H1 (cell line): Measurements from ENCODE around the gene UNC5B. TPM values are rescaled to one million over a fixed set of nuclear protein-coding genes. Genes with fewer than 3 reads are reported as not detected.

Source experiments
- CTCF ChIA-PET: fragments of 300-600 bp; sonication (Branson Sonifier 250); formaldehyde crosslinking; loops from one replicate; lab custom pipeline; 2021; ENCODE audit not compliant: partially characterized antibody; lab: Charles Lee
- POLR2A ChIA-PET: fragments of 300-600 bp; sonication (Branson Sonifier 250); formaldehyde crosslinking; loops from one replicate; lab custom pipeline; 2021; ENCODE audit warnings: inconsistent platforms; ENCODE audit not compliant: partially characterized antibody; lab: Charles Lee
- DNase-seq, 2 experiments: peaks; one replicate each; pipeline versions ENCODE4 v3.0.0 to v3.0.0-alpha.2; 2010 to 2022; ENCODE audit warnings: low spot score in 2 of 2, low read depth in 1 of 2, mixed read lengths in 1 of 2
- FAIRE-seq: peaks from 2 replicates; lab custom pipeline; 2011; peaks lifted over from hg19 to GRCh38; lab: Jason Lieb, UNC
- H2AFZ ChIP-seq: 2 replicates; pipeline ENCODE4 v1.8.1; 2012; ENCODE audit warnings: low read length, inconsistent platforms
- H2AK5ac ChIP-seq: 2 replicates; pipeline ENCODE4 v1.6.1; 2013; ENCODE audit warnings: low read depth, low read length
- H2BK120ac ChIP-seq: replicated peaks from 2 replicates; pipeline ENCODE3; 2013; ENCODE audit warnings: low read depth, low read length, inconsistent platforms
- H2BK12ac ChIP-seq: 2 replicates; pipeline ENCODE4 v1.6.1; 2013; ENCODE audit warnings: low read depth, low read length
- H2BK15ac ChIP-seq: 2 replicates; pipeline ENCODE4 v1.6.1; 2013; ENCODE audit warnings: low read length
- H2BK20ac ChIP-seq: 2 replicates; pipeline ENCODE4 v1.6.1; 2013; ENCODE audit warnings: low read length
- H2BK5ac ChIP-seq: 2 replicates; pipeline ENCODE4 v1.6.1; 2013; ENCODE audit warnings: low read depth, low read length
- H3K14ac ChIP-seq: 2 replicates; pipeline ENCODE4 v1.6.1; 2013; ENCODE audit warnings: inconsistent platforms; ENCODE audit not compliant: insufficient read length
- H3K18ac ChIP-seq: 2 replicates; pipeline ENCODE4 v1.6.1; 2013; ENCODE audit warnings: low read length; ENCODE audit errors: extremely low read depth
- H3K23ac ChIP-seq: 2 replicates; pipeline ENCODE4 v1.6.1; 2013; ENCODE audit warnings: inconsistent platforms; ENCODE audit not compliant: insufficient read length
- H3K23me2 ChIP-seq: 2 replicates; pipeline ENCODE4 v1.6.1; 2013; ENCODE audit warnings: low read depth, low read length
- H3K27ac ChIP-seq: 2 replicates; pipeline ENCODE4 v1.6.1; 2011; ENCODE audit warnings: low read depth, low read length, inconsistent platforms
- H3K27me3 ChIP-seq, 4 experiments: replicated peaks in 1 of 4; 1 replicate in 1 of 4; 2 replicates in 3 of 4; pipeline versions ENCODE4 v1.6.1 to v1.8.1; 2011 to 2013; ENCODE audit warnings: low read length in 3 of 4, mild to moderate bottlenecking in 3 of 4, inconsistent platforms in 2 of 4, mixed read lengths in 2 of 4, moderate library complexity in 1 of 4; ENCODE audit not compliant: control insufficient read depth in 3 of 4, insufficient read depth in 3 of 4; ENCODE audit errors: extremely low read depth in 1 of 4
- H3K36me3 ChIP-seq, 4 experiments: 2 replicates each; pipeline versions ENCODE4 v1.6.1 to v1.8.1; 2011 to 2013; ENCODE audit warnings: mild to moderate bottlenecking in 4 of 4, low read length in 3 of 4, moderate library complexity in 2 of 4, control low read depth in 1 of 4, inconsistent platforms in 1 of 4; ENCODE audit not compliant: insufficient read depth in 4 of 4, control insufficient read depth in 2 of 4
- H3K4ac ChIP-seq: replicated peaks from 2 replicates; pipeline ENCODE3; 2013; ENCODE audit warnings: low read length, low read depth, mixed read lengths, inconsistent platforms; ENCODE audit not compliant: insufficient read length
- H3K4me1 ChIP-seq, 4 experiments: replicated peaks in 1 of 4; 1 replicate in 1 of 4; 2 replicates in 3 of 4; pipeline versions ENCODE4 v1.6.1 to v1.8.1; 2011 to 2013; ENCODE audit warnings: low read length in 3 of 4, inconsistent platforms in 2 of 4, mixed read lengths in 1 of 4; ENCODE audit not compliant: insufficient read depth in 4 of 4, control insufficient read depth in 3 of 4
- H3K4me2 ChIP-seq, 2 experiments: 2 replicates each; pipeline versions ENCODE4 v1.6.1 to v1.8.1; 2011 to 2013; ENCODE audit warnings: low read depth in 2 of 2, low read length in 2 of 2, control low read depth in 1 of 2, inconsistent platforms in 1 of 2, mild to moderate bottlenecking in 1 of 2; ENCODE audit not compliant: insufficient read depth in 1 of 2
- H3K4me3 ChIP-seq, 4 experiments: fragments of 200-600, 300-600 bp in 1 of 4; sonication (generic), shearing (Covaris generic), sonication (Bioruptor Twin) in 1 of 4; 2 replicates each; pipeline versions ENCODE4 v1.5.1 to v1.8.1; 2011 to 2016; ENCODE audit warnings: low read length in 4 of 4, low read depth in 3 of 4, control low read depth in 2 of 4, inconsistent platforms in 2 of 4, mild to moderate bottlenecking in 2 of 4, mixed read lengths in 1 of 4, moderate library complexity in 1 of 4; ENCODE audit not compliant: insufficient read depth in 2 of 4; ENCODE audit errors: extremely low read depth in 1 of 4
- H3K56ac ChIP-seq: replicated peaks from 2 replicates; pipeline ENCODE3; 2013; ENCODE audit warnings: low read depth, mild to moderate bottlenecking, mixed read lengths, low read length, inconsistent platforms; ENCODE audit not compliant: insufficient read length
- H3K79me1 ChIP-seq: 2 replicates; pipeline ENCODE4 v1.6.1; 2013; ENCODE audit warnings: low read depth, low read length, control low read depth
- H3K79me2 ChIP-seq, 2 experiments: 2 replicates each; pipeline versions ENCODE4 v1.6.1 to v1.8.1; 2012 to 2013; ENCODE audit warnings: low read length in 2 of 2, mild to moderate bottlenecking in 2 of 2, inconsistent platforms in 1 of 2; ENCODE audit not compliant: insufficient read depth in 2 of 2, control insufficient read depth in 1 of 2
- H3K9ac ChIP-seq, 4 experiments: replicated peaks in 1 of 4; 1 replicate in 1 of 4; 2 replicates in 3 of 4; pipeline versions ENCODE4 v1.6.1 to v1.8.1; 2011 to 2013; ENCODE audit warnings: low read depth in 3 of 4, low read length in 3 of 4, control low read depth in 2 of 4, mild to moderate bottlenecking in 2 of 4, moderate library complexity in 2 of 4, inconsistent platforms in 1 of 4; ENCODE audit errors: extremely low read depth in 1 of 4
- H3K9me3 ChIP-seq, 2 experiments: 2 replicates each; pipeline versions ENCODE4 v1.6.1 to v1.8.1; 2012 to 2013; ENCODE audit warnings: mild to moderate bottlenecking in 2 of 2, moderate library complexity in 2 of 2, control low read depth in 1 of 2, inconsistent platforms in 1 of 2, low read depth in 1 of 2, low read length in 1 of 2, mixed read lengths in 1 of 2; ENCODE audit not compliant: insufficient read depth in 2 of 2
- H4K20me1 ChIP-seq, 2 experiments: replicated peaks in 1 of 2; 2 replicates each; pipeline versions ENCODE3 to v1.8.1; 2011 to 2013; ENCODE audit warnings: inconsistent platforms in 2 of 2, low read length in 2 of 2, mild to moderate bottlenecking in 1 of 2; ENCODE audit not compliant: insufficient read depth in 2 of 2, control insufficient read depth in 1 of 2
- H4K5ac ChIP-seq: 2 replicates; pipeline ENCODE4 v1.6.1; 2013; ENCODE audit warnings: low read length, low read depth, mixed read lengths, inconsistent platforms; ENCODE audit not compliant: insufficient read length
- H4K8ac ChIP-seq: 2 replicates; pipeline ENCODE4 v1.8.0; 2013; ENCODE audit warnings: mild to moderate bottlenecking, moderate library complexity, low read length, inconsistent platforms; ENCODE audit not compliant: insufficient read depth; ENCODE audit errors: extremely low read depth
- H4K91ac ChIP-seq: replicated peaks from 2 replicates; pipeline ENCODE3; 2013; ENCODE audit warnings: low read length, mixed read lengths, inconsistent platforms; ENCODE audit not compliant: insufficient read length
- CHD1 ChIP-seq: IDR thresholded peaks from 2 replicates; pipeline ENCODE4 v1.6.1; 2012; ENCODE audit warnings: low read depth, low read length, improper control_type of control experiment
- GTF2F1 ChIP-seq: IDR thresholded peaks from 2 replicates; pipeline ENCODE4 v1.6.1; 2012; ENCODE audit warnings: low read depth, low read length, improper control_type of control experiment, borderline replicate concordance
- HDAC2 ChIP-seq, 2 experiments: fragments of 300-600 bp in 1 of 2; sonication (generic) in 1 of 2; IDR thresholded peaks; 2 replicates each; pipeline ENCODE4 v1.6.1; 2011 to 2012; ENCODE audit warnings: low read depth in 2 of 2, low read length in 2 of 2, mild to moderate bottlenecking in 2 of 2, moderate library complexity in 2 of 2, borderline replicate concordance in 1 of 2, inconsistent platforms in 1 of 2
- KDM4A ChIP-seq: IDR thresholded peaks from one replicate; pipeline ENCODE4 v1.7.1; 2012; ENCODE audit warnings: low read depth, mild to moderate bottlenecking, moderate library complexity, low read length, inconsistent platforms; ENCODE audit not compliant: severe bottlenecking
- MAFK ChIP-seq: IDR thresholded peaks from 2 replicates; pipeline ENCODE4 v1.6.1; 2012; ENCODE audit warnings: low read depth, mild to moderate bottlenecking, improper control_type of control experiment, low read length
- POLR2A ChIP-seq, 2 experiments: IDR thresholded peaks; 1 replicate in 1 of 2; 2 replicates in 1 of 2; pipeline ENCODE4 v1.6.1; 2011; ENCODE audit warnings: low read depth in 2 of 2, low read length in 2 of 2, mild to moderate bottlenecking in 2 of 2; ENCODE audit errors: control extremely low read depth in 1 of 2
- POU5F1 ChIP-seq: IDR thresholded peaks from 2 replicates; pipeline ENCODE4 v1.6.1; 2011; ENCODE audit warnings: low read depth, mild to moderate bottlenecking, low read length, moderate library complexity
- SP2 ChIP-seq: IDR thresholded peaks from 2 replicates; pipeline ENCODE4 v1.6.1; 2012; ENCODE audit warnings: mild to moderate bottlenecking, low read length, inconsistent platforms
- WGBS, 2 experiments: shearing (Covaris generic) in 1 of 2; methylation state at CpG; one replicate each; pipeline versions ENCODE4 v1.1.6 to v1.1.7; 2013 to 2015; ENCODE audit warnings: low lambda C conversion rate in 2 of 2, mixed read lengths in 2 of 2, inconsistent platforms in 1 of 2, low coverage in 1 of 2, missing lambda C conversion rate in 1 of 2; ENCODE audit not compliant: insufficient replicate concordance in 2 of 2, insufficient coverage in 1 of 2, insufficient read length in 1 of 2; ENCODE audit errors: extremely low coverage in 1 of 2, missing lambda C conversion rate in 1 of 2; 5-methylcytosine and 5-hydroxymethylcytosine counted together
- polyA plus RNA-seq, 7 experiments: library from polyadenylated mRNA; depleted of rRNA in 3 of 7; stranded (reverse) in 5 of 7; unstranded in 2 of 7; fragments of >200 nt in 5 of 7; fragments of 200-250 nt in 2 of 7; gene quantifications; 1 replicate in 5 of 7; 2 replicates in 1 of 7; 4 replicates in 1 of 7; pipeline versions ENCODE4 v1.2.1 to v1.2.3, GENCODE V29; 2011 to 2013; ENCODE audit warnings: missing spikeins in 2 of 7, mixed read lengths in 2 of 7
- total RNA-seq: library from RNA; stranded (reverse); fragmentation: NEBNext Ultra II Directional; extraction: Animal tissue kit (Norgen Biotek cat#: 25700); gene quantifications from 2 replicates; pipeline ENCODE4 v1.2.1, GENCODE V29; 2021
- TF ChIP-seq, protein P1 (sequence below): IDR thresholded peaks from 2 replicates; pipeline ENCODE4 v1.6.1; 2012; ENCODE audit warnings: inconsistent platforms
- TF ChIP-seq, protein P2 (sequence below): IDR thresholded peaks from 2 replicates; pipeline ENCODE4 v1.6.1; 2011; ENCODE audit warnings: low read depth, mild to moderate bottlenecking, low read length; ENCODE audit not compliant: insufficient read depth

Gene UNC5B
- total and polyA plus RNA-seq, 2 of the 8 experiments (the other 6 are each of a cell fraction or from before 2014, with no cell fraction given): 27.9 to 31.8 TPM

- H2BK15ac ChIP-seq: no peak overlapping the region
- no peak for DNase-seq
- H2BK120ac ChIP-seq: no peak overlapping the region
- no peaks in the 10 kb centered on the region for H3K4me1 ChIP-seq
- no peaks in the 10 kb centered on the region for H3K79me2 ChIP-seq
- no peak overlapping the region for H3K23ac ChIP-seq
- H4K20me1 ChIP-seq: peaks cover 3 to 6% of the 10 kb centered on the region in 2 experiments
- no peak overlapping the region for H4K91ac ChIP-seq
- FAIRE-seq: no peak
- POLR2A ChIA-PET: interaction anchor here (1.0 to 1.2 kb wide), 2 partner anchors 9 to 16 kb away, joined by 3 to 4 read pairs; no protein-coding TSS in a partner anchor
- peaks cover 10 to 52% (median 30%) of the 10 kb centered on the region in 4 experiments; a peak in 7 of 8 replicates for H3K36me3 ChIP-seq
- H2AK5ac ChIP-seq: no peak overlapping the region
- H2BK5ac ChIP-seq: no peak overlapping the region
- H2BK12ac ChIP-seq: no peak overlapping the region
- no peak overlapping the region for H2AFZ ChIP-seq
- H3K27ac ChIP-seq: no peak overlapping the region
- CTCF ChIA-PET: interaction anchor here (1.1 to 5.3 kb wide), 8 partner anchors 9 to 389 kb away, joined by 3 to 35 read pairs (median 8); no protein-coding TSS in a partner anchor
- no peak overlapping the region for H3K4me2 ChIP-seq
- no peak overlapping the region for H3K4me3 ChIP-seq
- no peaks in the 10 kb centered on the region for H3K23me2 ChIP-seq
- no peak overlapping the region for H3K9ac ChIP-seq
- 86% methylated on average over 10 of the region's 10 CpGs; no CpG with 5 or more reads in 1 of the 2 experiments for WGBS, 2 experiments
- no peaks in the 10 kb centered on the region for H3K9me3 ChIP-seq
- H3K56ac ChIP-seq: no peak overlapping the region
- no peak overlapping the region for H2BK20ac ChIP-seq
- H3K4ac ChIP-seq: no peak overlapping the region
- no peaks in the 10 kb centered on the region for H3K79me1 ChIP-seq
- TF ChIP-seq KDM4A (no peak), CHD1 (no peak), SP2 (no peak), HDAC2 (IDR thresholded peaks at IDR 0.05; ENCODE audit: borderline replicate concordance in 1 of 2, low read depth in 2 of 2, low read length in 2 of 2) (no peak), GTF2F1 (no peak), POLR2A (IDR thresholded peaks at IDR 0.05; ENCODE audit: control extremely low read depth in 1 of 2, low read depth in 2 of 2, low read length in 2 of 2) (no peak), POU5F1 (no peak), MAFK (no peak)
- TF ChIP-seq, protein P1, sequence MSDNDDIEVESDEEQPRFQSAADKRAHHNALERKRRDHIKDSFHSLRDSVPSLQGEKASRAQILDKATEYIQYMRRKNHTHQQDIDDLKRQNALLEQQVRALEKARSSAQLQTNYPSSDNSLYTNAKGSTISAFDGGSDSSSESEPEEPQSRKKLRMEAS: no peak
- TF ChIP-seq, protein P2, sequence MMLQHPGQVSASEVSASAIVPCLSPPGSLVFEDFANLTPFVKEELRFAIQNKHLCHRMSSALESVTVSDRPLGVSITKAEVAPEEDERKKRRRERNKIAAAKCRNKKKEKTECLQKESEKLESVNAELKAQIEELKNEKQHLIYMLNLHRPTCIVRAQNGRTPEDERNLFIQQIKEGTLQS: no peak
- TF ChIP-seq, all 59 proteins: peak for 0
- no peak overlapping the region for H4K8ac ChIP-seq
- H3K14ac ChIP-seq: no peak overlapping the region
- H3K18ac ChIP-seq: no peak overlapping the region
- H4K5ac ChIP-seq: no peak overlapping the region
- no peaks in the 10 kb centered on the region for H3K27me3 ChIP-seq
Measured at GRCh38 chr10:71292624-71293445, 80.5 kb downstream of the UNC5B start.
